WI38 (cell line): ENCODE results near the gene PPP1R12A.
A peak's percentile ranks its signal among the peaks of the same experiment; 100 is the strongest.

Experiments used
- H3K4me3 ChIP-seq: 2 replicates; pipeline ENCODE4 v1.5.1; 2011; ENCODE audit warnings: low read depth, mild to moderate bottlenecking, control low read depth, low read length
- CTCF ChIP-seq: IDR thresholded peaks from 2 replicates; pipeline ENCODE4 v1.5.1; 2012; ENCODE audit warnings: low read depth, mild to moderate bottlenecking, control low read depth, low read length

PPP1R12A gene

GRCh38 chr12:79737875-79738718 lies 196.8 kb downstream of the PPP1R12A start:
- H3K4me3 ChIP-seq = no peak overlapping the region
- peak; percentile 40 for TF ChIP-seq CTCF

- H3K4me3 ChIP-seq = no peak overlapping the region
- no peak for TF ChIP-seq CTCF
Measured at GRCh38 chr12:79732638-79733037, 202.3 kb downstream of the PPP1R12A start.

GRCh38 chr12:79725987-79726386 lies 208.9 kb downstream of the PPP1R12A start:
- no peak for TF ChIP-seq CTCF
- H3K4me3 ChIP-seq = no peak overlapping the region
